Mucosa of descending colon (tissue), 3 donors: Measurements from ENCODE around the gene CD8A. TPM values are rescaled to one million over a fixed set of nuclear protein-coding genes. Genes with fewer than 3 reads are reported as not detected.
"Not testable (repeated sequence)": the region's sequence is repeated elsewhere in the genome, so short reads cannot be mapped to it uniquely, and the experiment has no call there.

Experiments used
- ATAC-seq: fragments of 200-7000 bp; cut with Tn5 transposase; one replicate; pipeline ENCODE4 v1.9.1; 2020; ENCODE audit warnings: mild to moderate bottlenecking, moderate library complexity
- DNase-seq, 3 donors: peaks; one replicate each; pipeline ENCODE4 v3.0.0-alpha.2; 2020
- H3K36me3 ChIP-seq: fragments of 200-600 bp; one replicate; pipeline ENCODE4 v1.8.0; 2021; ENCODE audit warnings: low read depth, mild to moderate bottlenecking
- H3K4me1 ChIP-seq: fragments of 200-600 bp; one replicate; pipeline ENCODE4 v1.8.0; 2021; ENCODE audit warnings: low read depth, mild to moderate bottlenecking
- H3K4me3 ChIP-seq: fragments of 200-600 bp; one replicate; pipeline ENCODE4 v1.8.0; 2021; ENCODE audit warnings: mild to moderate bottlenecking
- H3K9me3 ChIP-seq: fragments of 200-600 bp; one replicate; pipeline ENCODE4 v1.8.0; 2021; ENCODE audit warnings: mild to moderate bottlenecking
- intact Hi-C, 2 donors: fragments of 100-400 bp; cut with DNase I in 1 of 2; cut with micrococcal nuclease in 1 of 2; formaldehyde crosslinking; loops; one replicate each; pipeline versions ENCODE4 v1.11.0 to v1.11.1; 2022; cut with DNase I, micrococcal nuclease
- total RNA-seq, 3 donors: library from RNA; stranded (reverse); fragmentation: NEBNext Ultra II Directional in 2 of 3; extraction: Animal tissue kit (Norgen Biotek cat#: 25700) in 2 of 3; gene quantifications; one replicate each; pipeline versions ENCODE4 v1.2.1 to v1.2.4, GENCODE V29; 2021 to 2023
- TF ChIP-seq, protein P1 (sequence below): fragments of 200-600 bp; IDR thresholded peaks from one replicate; pipeline ENCODE4 v1.8.0; 2022; ENCODE audit warnings: antibody characterized with exemption, mild to moderate bottlenecking
- donor health status: DM: no; HTN: no; CAD: no; lungs with moderate emphysema.
- donor health status: DM: no; HTN: no; CAD: no.
- donor health status: DM: no; HTN: yes; CAD: no.

CD8A gene
- total RNA-seq, 3 donors from 2014 or later: 4.1 to 9.1 (median 9.1) TPM

DNA sequence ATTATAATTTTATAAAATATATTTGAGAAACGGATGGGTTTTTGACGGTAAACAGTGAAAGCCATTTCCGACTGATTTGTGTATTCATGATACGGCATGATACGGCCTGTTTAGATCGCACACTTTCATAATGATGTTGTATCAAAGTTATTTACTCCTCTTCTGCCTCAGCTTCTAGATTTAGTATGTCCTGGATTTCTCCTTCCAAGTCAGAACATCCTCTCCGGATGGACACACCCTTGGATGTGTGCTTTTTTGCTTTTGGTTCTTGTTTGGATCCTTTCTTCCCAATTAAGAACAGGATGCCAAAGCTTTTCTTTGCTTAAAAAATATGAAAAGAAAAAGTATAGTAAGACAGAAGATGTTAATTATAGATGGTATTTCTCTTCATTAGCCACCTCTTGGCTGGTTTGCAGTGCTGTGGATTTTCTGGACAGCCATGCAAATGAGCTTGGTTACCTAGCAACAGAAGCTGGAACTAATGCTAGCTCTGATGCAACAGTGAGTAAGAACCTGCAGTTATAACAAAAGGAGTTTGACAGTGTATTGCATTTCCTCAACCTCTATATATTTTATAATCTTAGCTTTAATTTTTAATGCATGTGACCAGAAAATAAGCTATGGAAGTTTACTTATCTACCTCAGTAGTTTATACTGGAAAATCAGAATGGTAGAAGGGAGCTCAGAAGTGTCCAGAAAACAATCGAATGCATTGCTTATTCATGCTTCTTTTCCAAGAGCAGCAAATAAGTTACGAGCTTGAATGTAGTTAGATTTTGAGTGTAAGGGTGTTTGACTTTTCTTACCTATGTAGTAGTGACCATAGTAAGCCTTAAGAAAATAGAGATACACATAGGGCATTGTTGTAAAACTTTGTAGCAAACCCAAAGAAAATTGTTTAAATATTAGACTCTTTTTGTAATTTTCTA lies 42.7 kb downstream of the CD8A start:
- TF ChIP-seq, protein P1, sequence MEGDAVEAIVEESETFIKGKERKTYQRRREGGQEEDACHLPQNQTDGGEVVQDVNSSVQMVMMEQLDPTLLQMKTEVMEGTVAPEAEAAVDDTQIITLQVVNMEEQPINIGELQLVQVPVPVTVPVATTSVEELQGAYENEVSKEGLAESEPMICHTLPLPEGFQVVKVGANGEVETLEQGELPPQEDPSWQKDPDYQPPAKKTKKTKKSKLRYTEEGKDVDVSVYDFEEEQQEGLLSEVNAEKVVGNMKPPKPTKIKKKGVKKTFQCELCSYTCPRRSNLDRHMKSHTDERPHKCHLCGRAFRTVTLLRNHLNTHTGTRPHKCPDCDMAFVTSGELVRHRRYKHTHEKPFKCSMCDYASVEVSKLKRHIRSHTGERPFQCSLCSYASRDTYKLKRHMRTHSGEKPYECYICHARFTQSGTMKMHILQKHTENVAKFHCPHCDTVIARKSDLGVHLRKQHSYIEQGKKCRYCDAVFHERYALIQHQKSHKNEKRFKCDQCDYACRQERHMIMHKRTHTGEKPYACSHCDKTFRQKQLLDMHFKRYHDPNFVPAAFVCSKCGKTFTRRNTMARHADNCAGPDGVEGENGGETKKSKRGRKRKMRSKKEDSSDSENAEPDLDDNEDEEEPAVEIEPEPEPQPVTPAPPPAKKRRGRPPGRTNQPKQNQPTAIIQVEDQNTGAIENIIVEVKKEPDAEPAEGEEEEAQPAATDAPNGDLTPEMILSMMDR: no peak
- ATAC-seq (peak; percentile 69), DNase-seq (no peak)
- intact Hi-C loops: no loop called here
- no peaks in the 10 kb centered on the region for H3K36me3 ChIP-seq
- peaks cover 24% of the 10 kb centered on the region for H3K4me1 ChIP-seq
- no peak overlapping the region for H3K4me3 ChIP-seq
- H3K9me3 ChIP-seq: peaks cover 4% of the 10 kb centered on the region

DNA sequence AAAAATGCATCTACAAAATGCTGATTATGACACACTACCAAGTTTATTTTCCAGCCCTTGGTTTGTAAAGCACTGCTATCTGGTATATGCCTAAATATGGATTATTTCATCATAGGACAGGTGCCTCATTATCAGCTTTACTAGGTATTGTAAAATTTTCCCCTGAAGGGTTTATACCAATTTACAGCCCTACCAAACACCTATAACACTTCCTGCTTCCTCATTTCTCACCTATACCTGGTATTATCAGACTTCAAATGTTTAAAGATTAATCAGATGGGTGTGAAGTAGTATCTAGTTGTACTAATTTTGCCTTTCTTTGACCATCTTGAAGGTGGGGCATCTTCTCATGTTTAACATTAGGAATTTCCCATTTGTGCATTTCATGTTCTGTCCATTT lies 43.8 kb downstream of the CD8A start:
- ATAC-seq (peak; percentile 95), DNase-seq (no peak)
- intact Hi-C loops: no loop called here
- Histone ChIP-seq H3K4me1 (peaks cover 24% of the 10 kb centered on the region), H3K9me3 (peaks cover 4% of the 10 kb centered on the region), H3K4me3 (no peak overlapping the region), H3K36me3 (no peaks in the 10 kb centered on the region)
- TF ChIP-seq, protein P1: no peak

DNA sequence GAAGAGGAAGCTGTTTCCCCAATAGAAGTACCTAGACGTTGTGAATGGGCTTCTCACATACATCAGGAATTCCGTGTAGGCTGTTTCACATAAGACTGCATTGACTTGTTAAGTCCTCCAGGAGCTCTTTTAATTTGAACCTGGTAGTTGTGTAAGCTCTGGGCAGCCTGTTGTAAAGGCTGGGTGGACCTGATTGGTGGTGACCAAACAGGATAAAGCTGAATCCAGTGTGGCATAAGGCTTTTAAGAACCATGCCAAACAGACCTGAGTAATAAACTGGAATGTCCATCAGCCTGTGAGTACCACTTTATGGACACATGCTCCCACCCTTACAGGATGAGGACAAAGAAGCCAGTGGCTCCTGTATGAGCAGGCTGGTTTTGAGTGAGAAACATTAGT lies 46.6 kb downstream of the CD8A start:
- no peaks in the 10 kb centered on the region for H3K36me3 ChIP-seq
- TF ChIP-seq, protein P1: no peak
- no peaks in the 10 kb centered on the region for H3K9me3 ChIP-seq
- H3K4me1 ChIP-seq: peaks cover 24% of the 10 kb centered on the region
- ATAC-seq: peak; percentile 33
- intact Hi-C loops: no loop called here
- no peak overlapping the region for H3K4me3 ChIP-seq
- DNase-seq: no peak

DNA sequence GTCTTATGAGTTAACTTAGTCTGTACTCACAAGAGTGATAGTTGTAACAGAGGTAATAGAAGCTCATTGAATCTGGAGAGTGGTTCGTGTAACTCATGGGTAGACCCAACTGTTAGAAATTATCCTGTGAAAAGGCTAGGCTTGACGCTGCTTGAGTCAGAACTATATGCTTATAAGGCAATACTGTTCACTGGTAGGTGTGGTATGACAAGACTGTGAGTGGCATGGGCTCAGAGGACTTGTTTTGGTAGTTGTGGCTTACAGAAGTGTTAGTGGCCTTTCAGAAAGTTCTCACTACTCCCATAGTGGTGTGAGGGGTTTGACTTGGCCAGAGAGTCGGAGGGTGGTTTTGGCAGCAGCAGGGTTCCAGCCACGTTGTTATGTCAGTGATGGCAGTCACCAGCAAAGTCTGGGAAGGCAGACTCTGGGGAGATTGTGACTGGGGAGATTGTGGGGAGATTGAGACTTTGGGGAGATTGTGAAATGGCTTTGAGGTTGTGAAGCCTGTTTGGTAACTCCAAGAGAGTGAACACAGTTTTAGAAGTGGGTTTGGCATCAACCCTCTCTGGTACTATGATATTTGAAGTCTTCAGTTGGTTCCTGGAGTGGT lies 48.7 kb downstream of the CD8A start:
- intact Hi-C loops, H3K36me3 ChIP-seq, DNase-seq, H3K4me3 ChIP-seq, H3K9me3 ChIP-seq, ATAC-seq: not testable (repeated sequence)
- peaks cover 11% of the 10 kb centered on the region for H3K4me1 ChIP-seq

DNA sequence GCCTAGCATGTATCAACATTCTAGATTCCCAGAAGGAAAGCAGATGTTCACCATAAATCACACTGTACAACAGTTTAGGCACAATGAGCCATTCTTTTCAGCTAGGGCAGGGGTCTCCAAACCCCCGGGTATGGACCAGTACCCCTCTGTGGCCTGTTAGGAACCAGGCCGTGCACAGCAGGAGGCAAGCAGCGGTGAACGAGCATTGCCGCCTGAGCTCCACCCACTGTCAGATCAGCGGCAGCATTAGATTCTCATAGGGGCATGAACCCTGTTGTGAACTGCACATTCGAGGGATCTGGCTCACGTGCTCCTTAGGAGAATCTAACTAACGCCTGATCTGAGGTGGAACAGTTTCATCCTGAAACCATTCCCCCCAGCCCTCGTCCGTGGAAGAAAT lies 50.8 kb downstream of the CD8A start:
- ATAC-seq, intact Hi-C loops, H3K9me3 ChIP-seq: not testable (repeated sequence)

DNA sequence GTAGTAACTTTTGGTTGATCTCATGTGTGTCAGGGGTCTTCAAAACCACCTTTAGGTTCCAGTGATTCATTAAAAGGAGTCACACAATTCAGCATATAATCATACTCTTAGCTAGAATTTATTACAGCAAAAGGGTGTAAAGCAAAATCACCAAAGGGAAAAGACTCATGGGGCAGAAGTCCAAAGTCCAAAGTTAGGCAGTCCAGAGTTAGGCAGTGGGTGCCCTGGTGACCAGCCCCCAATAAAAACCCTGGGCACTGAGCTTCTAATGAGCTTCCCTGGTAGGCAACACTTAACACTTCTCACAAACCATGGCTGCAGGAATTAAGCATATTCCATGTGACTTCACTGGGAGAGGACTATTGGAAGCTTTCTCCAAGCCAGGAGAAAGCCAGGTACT lies 51.2 kb downstream of the CD8A start:
- DNase-seq, H3K4me3 ChIP-seq, H3K36me3 ChIP-seq, intact Hi-C loops, H3K9me3 ChIP-seq, H3K4me1 ChIP-seq: not testable (repeated sequence)
- peak; percentile 77 for ATAC-seq

More for the DNA sequence above, 50.8 kb downstream of the CD8A start:
- not testable (repeated sequence) for H3K36me3 ChIP-seq, DNase-seq, H3K4me3 ChIP-seq, H3K4me1 ChIP-seq

DNA sequence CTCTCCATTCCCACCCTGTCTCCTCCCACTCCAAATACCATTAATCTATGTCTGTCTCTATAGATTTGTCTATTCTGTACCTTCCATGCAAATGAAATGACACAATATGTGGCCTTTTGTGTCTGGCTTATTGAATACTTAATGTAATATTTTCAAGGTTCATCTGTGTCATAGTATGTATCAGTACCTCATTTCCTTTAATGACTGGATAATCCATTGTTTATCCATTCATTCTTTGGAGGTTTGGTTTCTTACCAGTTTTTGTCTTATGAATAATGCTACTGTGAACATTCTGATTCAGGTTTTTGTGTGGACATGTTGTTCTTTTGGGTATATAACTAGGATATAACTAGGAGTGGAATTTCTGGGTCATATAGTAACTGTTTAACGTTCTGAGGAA lies 55.8 kb downstream of the CD8A start:
- H3K9me3 ChIP-seq, DNase-seq, intact Hi-C loops, H3K4me3 ChIP-seq, ATAC-seq, H3K4me1 ChIP-seq, H3K36me3 ChIP-seq: not testable (repeated sequence)

Other genes starting within 250 kb of the CD8A start
- gene CHMP3, start 227.5 kb downstream of the CD8A start, total RNA-seq: 100 to 1,000 TPM; 149 to 203 (median 196) TPM
- 10 to 100 TPM; 61.7 to 73.2 (median 69.7) TPM for gene RNF103, start 167.0 kb downstream of the CD8A start, total RNA-seq
- gene RMND5A, start 70.6 kb downstream of the CD8A start, total RNA-seq: 10 to 100 TPM; 69.2 to 93.0 (median 73.8) TPM
- gene CD8B, start 71.0 kb upstream of the CD8A start, total RNA-seq: 1 to 10 TPM; 1.5 to 3.8 (median 2.9) TPM
- 1 to 10 TPM in 2 of 3 donors, not detected in 1; 1.1 to 2.0 TPM for gene RGPD1, start 151.2 kb upstream of the CD8A start, total RNA-seq
- 1 to 10 TPM; 2.1 to 5.6 (median 5.4) TPM for gene PLGLB1, start 230.9 kb upstream of the CD8A start, total RNA-seq